OCI-M1 (cell line): Measurements from ENCODE around the gene KLHL3.

Source experiments
- DNase-seq: peaks from one replicate; lab custom pipeline; 2025; lab: John Stamatoyannopoulos, UW

Gene KLHL3

GRCh38 chr5:137580030-137580429 is 155.9 kb downstream of the KLHL3 start:
- DNase-seq, result no peak

- DNase-seq, result no peak
These were observed 160.0 kb downstream of the KLHL3 start for GRCh38 chr5:137575847-137576246.

- DNase-seq, result no peak
These were observed 160.7 kb downstream of the KLHL3 start for GRCh38 chr5:137575211-137575610.

GRCh38 chr5:137573376-137573775 is 162.5 kb downstream of the KLHL3 start:
- no peak for DNase-seq

- no peak for DNase-seq
These were observed 163.7 kb downstream of the KLHL3 start for GRCh38 chr5:137572042-137572695.

GRCh38 chr5:137570070-137570469 is 165.8 kb downstream of the KLHL3 start:
- no peak for DNase-seq
